ENCODE results near the gene THAP4. TPM values are rescaled to one million over a fixed set of nuclear protein-coding genes. Genes with fewer than 3 reads are reported as not detected.
"Not testable (repeated sequence)": the region's sequence is repeated elsewhere in the genome, so short reads cannot be mapped to it uniquely, and the experiment has no call there.

THAP4 gene
- total RNA-seq, 6 experiments from 2014 or later = 40.6 to 47.9 (median 43.0) TPM

GRCh38 chr2:241566468-241566867, 70.5 kb downstream of the THAP4 start:
- Mint-ChIP-seq H3K27me3 (ENCODE audit: insufficient read depth) (no peaks in the 10 kb centered on the region; the same call in 1 of the 2 replicates), H3K4me1 (ENCODE audit: low read depth) (peaks cover 6% of the 10 kb centered on the region), H3K27ac (no peak overlapping the region), H3K9me3 (no peaks in the 10 kb centered on the region), H3K36me3 (ENCODE audit: low read depth) (peaks cover 11% of the 10 kb centered on the region; the same call in 1 of the 2 replicates), H3K4me3 (no peak overlapping the region)
- no peak for TF ChIP-seq CTCF (IDR thresholded peaks at IDR 0.05)
- no peak for DNase-seq

GRCh38 chr2:241566021-241566420, 70.9 kb downstream of the THAP4 start:
- not testable (repeated sequence) for H3K4me3 Mint-ChIP-seq; DNase-seq; H3K9me3 Mint-ChIP-seq; H3K27me3 Mint-ChIP-seq (ENCODE audit: insufficient read depth); H3K4me1 Mint-ChIP-seq (ENCODE audit: low read depth); H3K27ac Mint-ChIP-seq
- H3K36me3 Mint-ChIP-seq (ENCODE audit: low read depth) = peaks cover 11% of the 10 kb centered on the region; the same call in 1 of the 2 replicates

GRCh38 chr2:241565411-241565810, 71.5 kb downstream of the THAP4 start:
- no peak overlapping the region for H3K27ac Mint-ChIP-seq

GRCh38 chr2:241564596-241565410, 72.2 kb downstream of the THAP4 start:
- H3K9me3 Mint-ChIP-seq = no peaks in the 10 kb centered on the region
- no peak overlapping the region for H3K4me3 Mint-ChIP-seq
- H3K27me3 Mint-ChIP-seq (ENCODE audit: insufficient read depth) = no peaks in the 10 kb centered on the region; the same call in 1 of the 2 replicates
- TF ChIP-seq CTCF (IDR thresholded peaks at IDR 0.05) = no peak
- no peak for DNase-seq
- H3K36me3 Mint-ChIP-seq (ENCODE audit: low read depth) = peaks cover 11% of the 10 kb centered on the region; the same call in 1 of the 2 replicates
- H3K4me1 Mint-ChIP-seq (ENCODE audit: low read depth) = peaks cover 19% of the 10 kb centered on the region
- H3K27ac Mint-ChIP-seq = no peak overlapping the region

More at GRCh38 chr2:241565411-241565810, 71.5 kb downstream of the THAP4 start:
- TF ChIP-seq CTCF (IDR thresholded peaks at IDR 0.05) = no peak
- DNase-seq = no peak
- H3K4me3 Mint-ChIP-seq = no peak overlapping the region
- no peaks in the 10 kb centered on the region; the same call in 1 of the 2 replicates for H3K27me3 Mint-ChIP-seq (ENCODE audit: insufficient read depth)
- no peaks in the 10 kb centered on the region for H3K9me3 Mint-ChIP-seq
- peaks cover 11% of the 10 kb centered on the region; the same call in 1 of the 2 replicates for H3K36me3 Mint-ChIP-seq (ENCODE audit: low read depth)
- peaks cover 13% of the 10 kb centered on the region for H3K4me1 Mint-ChIP-seq (ENCODE audit: low read depth)

GRCh38 chr2:241563981-241564595, 72.9 kb downstream of the THAP4 start:
- no peak for TF ChIP-seq CTCF (IDR thresholded peaks at IDR 0.05)
- peaks cover 5% of the 10 kb centered on the region; the same call in 1 of the 2 replicates for H3K36me3 Mint-ChIP-seq (ENCODE audit: low read depth)

GRCh38 chr2:241563571-241563980, 73.4 kb downstream of the THAP4 start:
- Mint-ChIP-seq H3K4me1 (ENCODE audit: low read depth) (peaks cover 20% of the 10 kb centered on the region), H3K4me3 (no peak overlapping the region), H3K36me3 (ENCODE audit: low read depth) (peaks cover 2% of the 10 kb centered on the region; the same call in 1 of the 2 replicates), H3K27me3 (ENCODE audit: insufficient read depth) (no peaks in the 10 kb centered on the region; the same call in 1 of the 2 replicates), H3K9me3 (no peaks in the 10 kb centered on the region), H3K27ac (no peak overlapping the region)
- no peak for TF ChIP-seq CTCF (IDR thresholded peaks at IDR 0.05)
- DNase-seq = no peak

More at GRCh38 chr2:241563981-241564595, 72.9 kb downstream of the THAP4 start:
- H3K4me3 Mint-ChIP-seq = no peak overlapping the region
- DNase-seq = no peak
- no peaks in the 10 kb centered on the region; the same call in 1 of the 2 replicates for H3K27me3 Mint-ChIP-seq (ENCODE audit: insufficient read depth)
- H3K9me3 Mint-ChIP-seq = no peaks in the 10 kb centered on the region
- no peak overlapping the region for H3K27ac Mint-ChIP-seq
- H3K4me1 Mint-ChIP-seq (ENCODE audit: low read depth) = peaks cover 20% of the 10 kb centered on the region
